Measurements from ENCODE around the gene IGFBPL1.

DNA sequence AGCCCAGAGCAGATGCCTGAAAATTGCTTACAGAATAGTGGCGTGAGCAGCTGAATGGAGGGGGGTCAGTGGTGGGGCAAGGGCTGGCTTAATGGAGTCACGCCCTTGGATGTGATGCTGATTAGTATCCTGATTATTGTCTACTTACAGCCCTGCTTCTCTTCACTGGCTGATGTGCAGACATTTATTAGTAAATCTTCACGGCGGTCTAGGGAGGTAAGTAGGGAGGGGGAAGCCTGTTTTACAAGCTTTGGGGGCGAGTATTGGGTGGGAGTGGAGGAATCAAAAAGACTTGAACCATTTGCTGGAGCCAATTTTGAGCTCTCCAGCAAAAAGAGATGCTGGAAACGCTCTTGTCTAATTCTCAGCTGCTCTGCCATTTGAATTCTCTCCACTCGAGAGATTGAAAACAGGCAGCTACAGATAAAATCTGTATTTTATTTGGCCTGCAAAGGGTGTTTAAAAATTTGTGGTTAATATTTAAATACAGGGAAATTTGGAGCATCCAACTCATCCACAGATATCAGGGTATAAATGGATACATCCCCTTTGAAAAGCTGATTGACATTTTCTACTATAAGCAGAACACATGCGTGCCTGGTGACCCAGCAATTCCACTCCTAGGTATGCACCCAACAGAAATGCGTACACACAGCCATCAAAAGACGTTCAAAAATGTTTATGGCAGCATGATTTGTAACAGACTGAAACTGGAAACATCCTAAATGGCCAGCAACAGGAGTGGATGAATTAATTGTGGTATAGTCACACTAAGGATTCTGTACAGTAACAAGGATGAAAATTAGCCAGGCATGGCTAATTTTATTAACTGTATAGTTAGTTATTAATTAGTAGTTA, 51.3 kb downstream of the IGFBPL1 start:
- TF ChIP-seq, protein P1, sequence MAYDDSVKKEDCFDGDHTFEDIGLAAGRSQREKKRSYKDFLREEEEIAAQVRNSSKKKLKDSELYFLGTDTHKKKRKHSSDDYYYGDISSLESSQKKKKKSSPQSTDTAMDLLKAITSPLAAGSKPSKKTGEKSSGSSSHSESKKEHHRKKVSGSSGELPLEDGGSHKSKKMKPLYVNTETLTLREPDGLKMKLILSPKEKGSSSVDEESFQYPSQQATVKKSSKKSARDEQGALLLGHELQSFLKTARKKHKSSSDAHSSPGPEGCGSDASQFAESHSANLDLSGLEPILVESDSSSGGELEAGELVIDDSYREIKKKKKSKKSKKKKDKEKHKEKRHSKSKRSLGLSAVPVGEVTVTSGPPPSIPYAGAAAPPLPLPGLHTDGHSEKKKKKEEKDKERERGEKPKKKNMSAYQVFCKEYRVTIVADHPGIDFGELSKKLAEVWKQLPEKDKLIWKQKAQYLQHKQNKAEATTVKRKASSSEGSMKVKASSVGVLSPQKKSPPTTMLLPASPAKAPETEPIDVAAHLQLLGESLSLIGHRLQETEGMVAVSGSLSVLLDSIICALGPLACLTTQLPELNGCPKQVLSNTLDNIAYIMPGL (CRISPR knock-in tag; IDR thresholded peaks at IDR 0.05; ENCODE audit: borderline replicate concordance), result no peak
- TF ChIP-seq, protein P2, sequence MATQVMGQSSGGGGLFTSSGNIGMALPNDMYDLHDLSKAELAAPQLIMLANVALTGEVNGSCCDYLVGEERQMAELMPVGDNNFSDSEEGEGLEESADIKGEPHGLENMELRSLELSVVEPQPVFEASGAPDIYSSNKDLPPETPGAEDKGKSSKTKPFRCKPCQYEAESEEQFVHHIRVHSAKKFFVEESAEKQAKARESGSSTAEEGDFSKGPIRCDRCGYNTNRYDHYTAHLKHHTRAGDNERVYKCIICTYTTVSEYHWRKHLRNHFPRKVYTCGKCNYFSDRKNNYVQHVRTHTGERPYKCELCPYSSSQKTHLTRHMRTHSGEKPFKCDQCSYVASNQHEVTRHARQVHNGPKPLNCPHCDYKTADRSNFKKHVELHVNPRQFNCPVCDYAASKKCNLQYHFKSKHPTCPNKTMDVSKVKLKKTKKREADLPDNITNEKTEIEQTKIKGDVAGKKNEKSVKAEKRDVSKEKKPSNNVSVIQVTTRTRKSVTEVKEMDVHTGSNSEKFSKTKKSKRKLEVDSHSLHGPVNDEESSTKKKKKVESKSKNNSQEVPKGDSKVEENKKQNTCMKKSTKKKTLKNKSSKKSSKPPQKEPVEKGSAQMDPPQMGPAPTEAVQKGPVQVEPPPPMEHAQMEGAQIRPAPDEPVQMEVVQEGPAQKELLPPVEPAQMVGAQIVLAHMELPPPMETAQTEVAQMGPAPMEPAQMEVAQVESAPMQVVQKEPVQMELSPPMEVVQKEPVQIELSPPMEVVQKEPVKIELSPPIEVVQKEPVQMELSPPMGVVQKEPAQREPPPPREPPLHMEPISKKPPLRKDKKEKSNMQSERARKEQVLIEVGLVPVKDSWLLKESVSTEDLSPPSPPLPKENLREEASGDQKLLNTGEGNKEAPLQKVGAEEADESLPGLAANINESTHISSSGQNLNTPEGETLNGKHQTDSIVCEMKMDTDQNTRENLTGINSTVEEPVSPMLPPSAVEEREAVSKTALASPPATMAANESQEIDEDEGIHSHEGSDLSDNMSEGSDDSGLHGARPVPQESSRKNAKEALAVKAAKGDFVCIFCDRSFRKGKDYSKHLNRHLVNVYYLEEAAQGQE (IDR thresholded peaks at IDR 0.05), result no peak
- TF ChIP-seq, protein P3, sequence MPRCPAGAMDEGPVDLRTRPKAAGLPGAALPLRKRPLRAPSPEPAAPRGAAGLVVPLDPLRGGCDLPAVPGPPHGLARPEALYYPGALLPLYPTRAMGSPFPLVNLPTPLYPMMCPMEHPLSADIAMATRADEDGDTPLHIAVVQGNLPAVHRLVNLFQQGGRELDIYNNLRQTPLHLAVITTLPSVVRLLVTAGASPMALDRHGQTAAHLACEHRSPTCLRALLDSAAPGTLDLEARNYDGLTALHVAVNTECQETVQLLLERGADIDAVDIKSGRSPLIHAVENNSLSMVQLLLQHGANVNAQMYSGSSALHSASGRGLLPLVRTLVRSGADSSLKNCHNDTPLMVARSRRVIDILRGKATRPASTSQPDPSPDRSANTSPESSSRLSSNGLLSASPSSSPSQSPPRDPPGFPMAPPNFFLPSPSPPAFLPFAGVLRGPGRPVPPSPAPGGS (IDR thresholded peaks at IDR 0.05), result no peak
- TF ChIP-seq, protein P4, sequence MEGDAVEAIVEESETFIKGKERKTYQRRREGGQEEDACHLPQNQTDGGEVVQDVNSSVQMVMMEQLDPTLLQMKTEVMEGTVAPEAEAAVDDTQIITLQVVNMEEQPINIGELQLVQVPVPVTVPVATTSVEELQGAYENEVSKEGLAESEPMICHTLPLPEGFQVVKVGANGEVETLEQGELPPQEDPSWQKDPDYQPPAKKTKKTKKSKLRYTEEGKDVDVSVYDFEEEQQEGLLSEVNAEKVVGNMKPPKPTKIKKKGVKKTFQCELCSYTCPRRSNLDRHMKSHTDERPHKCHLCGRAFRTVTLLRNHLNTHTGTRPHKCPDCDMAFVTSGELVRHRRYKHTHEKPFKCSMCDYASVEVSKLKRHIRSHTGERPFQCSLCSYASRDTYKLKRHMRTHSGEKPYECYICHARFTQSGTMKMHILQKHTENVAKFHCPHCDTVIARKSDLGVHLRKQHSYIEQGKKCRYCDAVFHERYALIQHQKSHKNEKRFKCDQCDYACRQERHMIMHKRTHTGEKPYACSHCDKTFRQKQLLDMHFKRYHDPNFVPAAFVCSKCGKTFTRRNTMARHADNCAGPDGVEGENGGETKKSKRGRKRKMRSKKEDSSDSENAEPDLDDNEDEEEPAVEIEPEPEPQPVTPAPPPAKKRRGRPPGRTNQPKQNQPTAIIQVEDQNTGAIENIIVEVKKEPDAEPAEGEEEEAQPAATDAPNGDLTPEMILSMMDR (IDR thresholded peaks at IDR 0.05), result no peak
- no peak for TF ChIP-seq RAD21 (conservative IDR thresholded peaks at IDR 0.05 in 1 of 2, IDR thresholded peaks at IDR 0.05 in 1 of 2)
- no peak for TF ChIP-seq BHLHE40 (IDR thresholded peaks at IDR 0.05; ENCODE audit: low read depth, low read length)
- no peak for TF ChIP-seq RCOR1 (IDR thresholded peaks at IDR 0.05; ENCODE audit: low read depth, low read length)
- TF ChIP-seq, protein P5, sequence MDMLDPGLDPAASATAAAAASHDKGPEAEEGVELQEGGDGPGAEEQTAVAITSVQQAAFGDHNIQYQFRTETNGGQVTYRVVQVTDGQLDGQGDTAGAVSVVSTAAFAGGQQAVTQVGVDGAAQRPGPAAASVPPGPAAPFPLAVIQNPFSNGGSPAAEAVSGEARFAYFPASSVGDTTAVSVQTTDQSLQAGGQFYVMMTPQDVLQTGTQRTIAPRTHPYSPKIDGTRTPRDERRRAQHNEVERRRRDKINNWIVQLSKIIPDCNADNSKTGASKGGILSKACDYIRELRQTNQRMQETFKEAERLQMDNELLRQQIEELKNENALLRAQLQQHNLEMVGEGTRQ (IDR thresholded peaks at IDR 0.05), result no peak
- no peak for TF ChIP-seq MAZ (IDR thresholded peaks at IDR 0.05; ENCODE audit: borderline replicate concordance, low read depth, low read length)
- no peak for TF ChIP-seq POLR2A (IDR thresholded peaks at IDR 0.05; ENCODE audit: low read length)
- TF ChIP-seq POLR2AphosphoS2 (conservative IDR thresholded peaks at IDR 0.05; ENCODE audit: low read length), result no peak
